GM21381 (cell line): ENCODE data around the gene FZD10.

Experiments
- ATAC-seq: cut with Tn5 transposase; IDR thresholded peaks from one replicate; pipeline ENCODE4 v1.9.1; 2021; ENCODE audit warnings: mild to moderate bottlenecking, moderate library complexity; ENCODE audit not compliant: unreplicated experiment

FZD10 gene

GRCh38 chr12:130162267-130162666 is at the start of gene FZD10:
FZD10 (plus strand) TSS chr12:130162464; CDS start chr12:130162943, 479 bp downstream.
- ATAC-seq, result no peak

- no peak for ATAC-seq
These were observed 47.3 kb upstream of the FZD10 start for GRCh38 chr12:130114952-130115351.

- ATAC-seq, result no peak
These were observed 46.6 kb upstream of the FZD10 start for GRCh38 chr12:130115646-130116045.

GRCh38 chr12:130116791-130117190 is 45.5 kb upstream of the FZD10 start:
- no peak for ATAC-seq

GRCh38 chr12:130117233-130117632 is 45.0 kb upstream of the FZD10 start:
- ATAC-seq, result no peak

- ATAC-seq, result no peak
These were observed 44.6 kb upstream of the FZD10 start for GRCh38 chr12:130117701-130118100.

GRCh38 chr12:130118181-130118580 is 44.1 kb upstream of the FZD10 start:
- no peak for ATAC-seq

- no peak for ATAC-seq
These were observed 42.9 kb upstream of the FZD10 start for GRCh38 chr12:130119241-130119861.

GRCh38 chr12:130120012-130120805 is 42.1 kb upstream of the FZD10 start:
- no peak for ATAC-seq

GRCh38 chr12:130121226-130122000 is 40.9 kb upstream of the FZD10 start:
- ATAC-seq, result no peak

GRCh38 chr12:130122356-130122755 is 39.9 kb upstream of the FZD10 start:
- no peak for ATAC-seq

- ATAC-seq, result no peak
These were observed 38.2 kb upstream of the FZD10 start for GRCh38 chr12:130124106-130124505.

- no peak for ATAC-seq
These were observed 37.5 kb upstream of the FZD10 start for GRCh38 chr12:130124605-130125244.

- ATAC-seq, result no peak
These were observed 36.2 kb upstream of the FZD10 start for GRCh38 chr12:130126023-130126432.

- ATAC-seq, result no peak
These were observed 34.7 kb upstream of the FZD10 start for GRCh38 chr12:130127532-130127911.

- ATAC-seq, result no peak
These were observed 34.1 kb upstream of the FZD10 start for GRCh38 chr12:130127912-130128789.

GRCh38 chr12:130128790-130129735 is 33.2 kb upstream of the FZD10 start:
- no peak for ATAC-seq

GRCh38 chr12:130130346-130130745 is 31.9 kb upstream of the FZD10 start:
- ATAC-seq, result no peak

- ATAC-seq, result no peak
These were observed 31.2 kb upstream of the FZD10 start for GRCh38 chr12:130131025-130131424.
